GM10266 (cell line): ENCODE results near the gene TAS1R1.

Source experiments
- DNase-seq: peaks from one replicate; pipeline ENCODE4 v3.0.0; 2012; ENCODE audit errors: extremely low spot score
- TF ChIP-seq, protein P1 (sequence below): IDR thresholded peaks from 2 replicates; pipeline ENCODE4 v1.5.1; 2012; ENCODE audit warnings: mild to moderate bottlenecking, low read depth; ENCODE audit not compliant: control insufficient read depth, insufficient read depth; ENCODE audit errors: missing control alignments

TAS1R1 gene

DNA sequence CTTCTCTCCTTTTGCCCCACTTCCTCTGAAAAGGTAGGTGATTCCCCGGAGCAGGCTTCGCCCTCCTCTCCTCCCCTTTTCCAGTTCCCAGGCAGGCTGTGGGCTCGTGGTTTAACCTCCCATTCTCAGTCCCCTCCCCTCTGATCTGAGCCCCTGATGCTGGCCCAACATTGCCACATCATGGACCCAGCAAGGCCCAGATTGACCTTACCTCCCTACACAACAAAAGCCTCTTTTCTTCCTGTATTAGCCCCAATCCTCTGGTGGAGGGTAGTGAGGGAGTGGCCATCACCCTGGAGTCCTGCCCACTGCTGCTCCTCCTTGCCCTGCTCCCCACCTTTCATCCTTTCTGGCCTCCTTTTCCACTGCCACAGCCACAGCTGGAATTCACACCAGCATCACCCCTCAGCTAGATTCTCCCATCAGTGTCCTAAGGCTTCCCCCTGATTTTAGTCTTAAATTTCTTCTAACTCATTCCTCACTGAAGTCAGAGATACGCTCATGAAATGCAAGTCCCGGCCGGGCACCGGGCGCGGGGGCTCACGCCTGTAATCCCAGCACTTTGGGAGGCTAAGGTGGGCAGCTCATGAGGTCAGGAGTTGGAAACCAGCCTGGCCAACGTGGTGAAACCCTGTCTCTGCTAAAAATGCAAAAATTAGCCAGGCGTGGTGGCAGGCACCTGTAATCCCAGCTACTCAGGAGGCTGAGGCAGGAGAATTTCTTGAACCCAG is 17.7 kb downstream of the TAS1R1 start:
- TF ChIP-seq, protein P1, sequence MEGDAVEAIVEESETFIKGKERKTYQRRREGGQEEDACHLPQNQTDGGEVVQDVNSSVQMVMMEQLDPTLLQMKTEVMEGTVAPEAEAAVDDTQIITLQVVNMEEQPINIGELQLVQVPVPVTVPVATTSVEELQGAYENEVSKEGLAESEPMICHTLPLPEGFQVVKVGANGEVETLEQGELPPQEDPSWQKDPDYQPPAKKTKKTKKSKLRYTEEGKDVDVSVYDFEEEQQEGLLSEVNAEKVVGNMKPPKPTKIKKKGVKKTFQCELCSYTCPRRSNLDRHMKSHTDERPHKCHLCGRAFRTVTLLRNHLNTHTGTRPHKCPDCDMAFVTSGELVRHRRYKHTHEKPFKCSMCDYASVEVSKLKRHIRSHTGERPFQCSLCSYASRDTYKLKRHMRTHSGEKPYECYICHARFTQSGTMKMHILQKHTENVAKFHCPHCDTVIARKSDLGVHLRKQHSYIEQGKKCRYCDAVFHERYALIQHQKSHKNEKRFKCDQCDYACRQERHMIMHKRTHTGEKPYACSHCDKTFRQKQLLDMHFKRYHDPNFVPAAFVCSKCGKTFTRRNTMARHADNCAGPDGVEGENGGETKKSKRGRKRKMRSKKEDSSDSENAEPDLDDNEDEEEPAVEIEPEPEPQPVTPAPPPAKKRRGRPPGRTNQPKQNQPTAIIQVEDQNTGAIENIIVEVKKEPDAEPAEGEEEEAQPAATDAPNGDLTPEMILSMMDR = no peak
- DNase-seq = no peak

DNA sequence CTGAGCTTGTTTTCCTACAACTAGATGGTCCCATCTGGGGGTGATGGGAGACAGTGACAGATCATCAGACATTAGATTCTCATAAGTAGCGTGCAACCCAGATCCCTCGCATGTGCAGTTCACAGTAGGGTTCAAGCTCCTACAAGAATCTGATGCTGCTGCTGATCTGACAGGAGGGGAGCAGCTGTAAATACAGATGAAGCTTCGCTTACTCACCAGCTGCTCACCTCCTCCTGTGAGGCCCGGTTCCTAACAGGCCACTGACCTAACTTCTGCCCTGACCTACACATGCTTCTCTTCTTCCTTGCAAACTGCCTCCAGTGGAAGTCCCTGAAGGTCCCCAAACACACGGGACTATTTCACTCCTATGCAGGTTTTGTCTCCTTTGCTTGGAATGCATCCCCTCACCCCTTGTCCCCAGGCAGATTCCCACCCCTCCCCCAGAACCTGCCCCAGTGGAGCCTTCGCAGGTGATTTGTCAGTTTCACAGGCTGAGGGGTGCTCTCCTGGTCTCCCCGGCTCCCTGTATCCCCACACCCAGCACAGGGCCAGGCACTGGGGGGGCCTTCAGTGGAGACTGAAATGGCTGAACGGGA is 19.0 kb downstream of the TAS1R1 start:
- TF ChIP-seq, protein P1 = no peak

DNA sequence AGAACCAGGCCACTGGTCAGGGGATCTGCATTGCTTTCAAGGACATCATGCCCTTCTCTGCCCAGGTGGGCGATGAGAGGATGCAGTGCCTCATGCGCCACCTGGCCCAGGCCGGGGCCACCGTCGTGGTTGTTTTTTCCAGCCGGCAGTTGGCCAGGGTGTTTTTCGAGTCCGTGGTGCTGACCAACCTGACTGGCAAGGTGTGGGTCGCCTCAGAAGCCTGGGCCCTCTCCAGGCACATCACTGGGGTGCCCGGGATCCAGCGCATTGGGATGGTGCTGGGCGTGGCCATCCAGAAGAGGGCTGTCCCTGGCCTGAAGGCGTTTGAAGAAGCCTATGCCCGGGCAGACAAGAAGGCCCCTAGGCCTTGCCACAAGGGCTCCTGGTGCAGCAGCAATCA is 19.7 kb downstream of the TAS1R1 start:
- DNase-seq = no peak
- TF ChIP-seq, protein P1 = no peak

More for the DNA sequence above, 19.0 kb downstream of the TAS1R1 start:
- no peak for DNase-seq

DNA sequence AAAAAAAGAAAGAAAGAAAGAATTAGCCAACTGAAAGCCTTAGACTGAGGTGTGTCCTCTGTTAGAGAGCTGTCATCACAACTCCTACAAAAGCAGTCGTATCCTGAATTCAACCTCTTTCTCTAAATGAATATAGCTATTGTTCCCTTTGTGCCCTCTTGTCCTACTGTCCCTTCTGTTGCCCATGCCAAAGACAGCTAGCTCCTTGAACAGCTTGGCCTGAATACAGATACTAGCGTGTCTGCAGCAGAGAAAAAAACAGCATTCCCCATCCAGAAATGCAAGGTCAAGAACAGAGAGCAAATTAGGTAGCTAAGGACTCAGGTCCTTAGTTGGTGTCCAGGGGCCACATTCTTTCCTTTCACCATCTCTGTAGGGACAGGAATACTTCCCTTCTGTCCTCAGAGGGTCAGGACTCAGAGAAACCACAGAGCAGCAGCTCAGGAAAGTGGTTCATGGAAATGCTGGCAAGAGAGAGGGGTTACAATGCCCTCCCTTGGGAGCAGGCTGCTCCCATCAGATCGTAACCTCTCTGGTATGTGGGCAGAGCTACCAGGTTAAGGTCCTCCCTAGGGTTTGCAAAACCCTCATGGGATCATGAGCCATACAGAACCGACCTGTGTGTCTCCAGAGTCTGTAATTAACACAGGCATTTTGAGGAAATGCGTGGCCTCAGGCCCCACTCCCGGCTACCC is 22.9 kb downstream of the TAS1R1 start:
- no peak for DNase-seq
- TF ChIP-seq, protein P1 = no peak

DNA sequence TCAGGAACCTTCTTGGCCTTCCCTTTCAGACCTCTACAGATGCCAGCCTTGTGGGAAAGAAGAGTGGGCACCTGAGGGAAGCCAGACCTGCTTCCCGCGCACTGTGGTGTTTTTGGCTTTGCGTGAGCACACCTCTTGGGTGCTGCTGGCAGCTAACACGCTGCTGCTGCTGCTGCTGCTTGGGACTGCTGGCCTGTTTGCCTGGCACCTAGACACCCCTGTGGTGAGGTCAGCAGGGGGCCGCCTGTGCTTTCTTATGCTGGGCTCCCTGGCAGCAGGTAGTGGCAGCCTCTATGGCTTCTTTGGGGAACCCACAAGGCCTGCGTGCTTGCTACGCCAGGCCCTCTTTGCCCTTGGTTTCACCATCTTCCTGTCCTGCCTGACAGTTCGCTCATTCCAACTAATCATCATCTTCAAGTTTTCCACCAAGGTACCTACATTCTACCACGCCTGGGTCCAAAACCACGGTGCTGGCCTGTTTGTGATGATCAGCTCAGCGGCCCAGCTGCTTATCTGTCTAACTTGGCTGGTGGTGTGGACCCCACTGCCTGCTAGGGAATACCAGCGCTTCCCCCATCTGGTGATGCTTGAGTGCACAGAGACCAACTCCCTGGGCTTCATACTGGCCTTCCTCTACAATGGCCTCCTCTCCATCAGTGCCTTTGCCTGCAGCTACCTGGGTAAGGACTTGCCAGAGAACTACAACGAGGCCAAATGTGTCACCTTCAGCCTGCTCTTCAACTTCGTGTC is 23.7 kb downstream of the TAS1R1 start:
- TF ChIP-seq, protein P1 = no peak
- no peak for DNase-seq

DNA sequence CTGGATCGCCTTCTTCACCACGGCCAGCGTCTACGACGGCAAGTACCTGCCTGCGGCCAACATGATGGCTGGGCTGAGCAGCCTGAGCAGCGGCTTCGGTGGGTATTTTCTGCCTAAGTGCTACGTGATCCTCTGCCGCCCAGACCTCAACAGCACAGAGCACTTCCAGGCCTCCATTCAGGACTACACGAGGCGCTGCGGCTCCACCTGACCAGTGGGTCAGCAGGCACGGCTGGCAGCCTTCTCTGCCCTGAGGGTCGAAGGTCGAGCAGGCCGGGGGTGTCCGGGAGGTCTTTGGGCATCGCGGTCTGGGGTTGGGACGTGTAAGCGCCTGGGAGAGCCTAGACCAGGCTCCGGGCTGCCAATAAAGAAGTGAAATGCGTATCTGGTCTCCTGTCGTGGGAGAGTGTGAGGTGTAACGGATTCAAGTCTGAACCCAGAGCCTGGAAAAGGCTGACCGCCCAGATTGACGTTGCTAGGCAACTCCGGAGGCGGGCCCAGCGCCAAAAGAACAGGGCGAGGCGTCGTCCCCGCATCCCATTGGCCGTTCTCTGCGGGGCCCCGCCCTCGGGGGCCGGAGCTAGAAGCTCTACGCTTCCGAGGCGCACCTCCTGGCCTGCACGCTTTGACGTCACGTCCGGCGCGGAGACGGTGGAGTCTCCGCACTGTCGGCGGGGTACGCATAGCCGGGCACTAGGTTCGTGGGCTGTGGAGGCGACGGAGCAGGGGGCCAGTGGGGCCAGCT is 24.4 kb downstream of the TAS1R1 start, which contains the start of gene ZBTB48:
Gene ZBTB48 (plus strand): TSS at position 621 of the 745 bp plus-strand sequence. CDS start 616 bp downstream, outside the sequence.
- TF ChIP-seq, protein P1 = no peak
- peak; percentile 99 for DNase-seq
